DMS114 treated with DMSO at 0.1 percent for 48 hours (cell line): ENCODE results near the gene RBP7.
"Not testable (repeated sequence)": the region's sequence is repeated elsewhere in the genome, so short reads cannot be mapped to it uniquely, and the experiment has no call there.

Source experiments
- DNase-seq: peaks from one replicate; lab custom pipeline; 2025; ENCODE audit not compliant: unreplicated experiment; lab: John Stamatoyannopoulos, UW

The RBP7 gene

GRCh38 chr1:9996624-9997582, at the start of gene RBP7:
Gene RBP7 (plus strand): TSS chr1:9997228. CDS start chr1:9997259, 31 bp downstream.
- DNase-seq: no peak

GRCh38 chr1:9957726-9958125, 39.3 kb upstream of the RBP7 start:
- no peak for DNase-seq

GRCh38 chr1:9960011-9960410, 37.0 kb upstream of the RBP7 start:
- DNase-seq: no peak

- DNase-seq: no peak
These were observed 36.1 kb upstream of the RBP7 start for GRCh38 chr1:9960706-9961562.

GRCh38 chr1:9984253-9984652, 12.8 kb upstream of the RBP7 start:
- DNase-seq: no peak

- DNase-seq: no peak
These were observed 12.0 kb upstream of the RBP7 start for GRCh38 chr1:9985001-9985400.

- DNase-seq: no peak
These were observed 7.3 kb upstream of the RBP7 start for GRCh38 chr1:9989773-9990172.

- DNase-seq: no peak
These were observed 6.1 kb upstream of the RBP7 start for GRCh38 chr1:9990944-9991343.

GRCh38 chr1:9992910-9993309, 4.1 kb upstream of the RBP7 start:
- DNase-seq: no peak

- DNase-seq: no peak
These were observed 3.4 kb upstream of the RBP7 start for GRCh38 chr1:9993561-9994075.

- DNase-seq: no peak
These were observed 4.1 kb downstream of the RBP7 start for GRCh38 chr1:10001016-10001665.

GRCh38 chr1:10005248-10005647, 8.2 kb downstream of the RBP7 start:
- DNase-seq: not testable (repeated sequence)

GRCh38 chr1:10007169-10007568, 10.1 kb downstream of the RBP7 start:
- DNase-seq: no peak

GRCh38 chr1:10014016-10014415, 17.0 kb downstream of the RBP7 start:
- DNase-seq: no peak

- no peak for DNase-seq
These were observed 22.5 kb downstream of the RBP7 start for GRCh38 chr1:10019561-10019960.

- DNase-seq: no peak
These were observed 23.1 kb downstream of the RBP7 start for GRCh38 chr1:10020086-10020485.

GRCh38 chr1:10020678-10021077, 23.6 kb downstream of the RBP7 start:
- not testable (repeated sequence) for DNase-seq

- not testable (repeated sequence) for DNase-seq
These were observed 25.0 kb downstream of the RBP7 start for GRCh38 chr1:10021992-10022391.

- no peak for DNase-seq
These were observed 25.6 kb downstream of the RBP7 start for GRCh38 chr1:10022656-10023055.

- no peak for DNase-seq
These were observed 28.3 kb downstream of the RBP7 start for GRCh38 chr1:10025354-10025753.

GRCh38 chr1:10027027-10027426, 30.0 kb downstream of the RBP7 start:
- DNase-seq: no peak
